A375 (cell line): ENCODE data around the gene SBNO2. TPM values are rescaled to one million over a fixed set of nuclear protein-coding genes. Genes with fewer than 3 reads are reported as not detected.

Source experiments
- total RNA-seq: library from RNA; depleted of rRNA; stranded (reverse); fragments of >200 nt; shearing (Covaris generic); gene quantifications from 2 replicates; pipeline ENCODE4 v1.2.3, GENCODE V29; 2014; rRNA removed

SBNO2 gene
- total RNA-seq: 55.9 and 64.7 TPM in 2 replicates

GRCh38 chr19:1173845-1174809 lies at the start of gene SBNO2:
Gene SBNO2 (minus strand): TSS chr19:1174268. CDS start chr19:1154276, 19,992 bp downstream.

GRCh38 chr19:1205114-1206099 lies 31.3 kb upstream of the SBNO2 start, which contains the start of gene STK11:
Gene STK11 (plus strand): TSS chr19:1205778. CDS start chr19:1206914, 1,136 bp downstream.

GRCh38 chr19:1103708-1104310 lies 70.3 kb downstream of the SBNO2 start, which contains the start of gene GPX4:
Gene GPX4 (plus strand): TSS chr19:1103994. CDS start chr19:1104044, 50 bp downstream.

GRCh38 chr19:1094978-1095701 lies 78.9 kb downstream of the SBNO2 start, which contains the start of gene POLR2E:
Gene POLR2E (minus strand): TSS chr19:1095375. CDS start chr19:1095315, 60 bp downstream.

GRCh38 chr19:1066748-1067340 lies 107.2 kb downstream of the SBNO2 start, which contains the start of gene ARHGAP45:
Gene ARHGAP45 (plus strand): TSS chr19:1067167. CDS start chr19:1067406, 239 bp downstream.

Other genes starting within 250 kb of the SBNO2 start
- 2.0 and 3.1 TPM in 2 replicates for gene ARID3A, start 248.2 kb downstream of the SBNO2 start, total RNA-seq
- 136 and 158 TPM in 2 replicates for gene WDR18, start 189.9 kb downstream of the SBNO2 start, total RNA-seq
- gene GRIN3B, start 173.8 kb downstream of the SBNO2 start, total RNA-seq: not detected in 2 replicates
- gene TMEM259, start 153.1 kb downstream of the SBNO2 start, total RNA-seq: 84.4 and 91.2 TPM in 2 replicates
- not detected in 2 replicates for gene RNU6-2, start 152.7 kb downstream of the SBNO2 start, total RNA-seq
- 62.3 and 63.6 TPM in 2 replicates for gene CNN2, start 147.7 kb downstream of the SBNO2 start, total RNA-seq
- 4.0 and 4.8 TPM in 2 replicates for gene ABCA7, start 134.2 kb downstream of the SBNO2 start, total RNA-seq
- gene ARHGAP45, start 107.1 kb downstream of the SBNO2 start, total RNA-seq: 9.0 and 12.4 TPM in 2 replicates
- gene POLR2E, start 78.9 kb downstream of the SBNO2 start, total RNA-seq: 101 and 102 TPM in 2 replicates
- 308 and 310 TPM in 2 replicates for gene GPX4, start 70.3 kb downstream of the SBNO2 start, total RNA-seq
- 43.7 and 46.0 TPM in 2 replicates for gene STK11, start 31.5 kb upstream of the SBNO2 start, total RNA-seq
- gene CBARP, start 63.7 kb upstream of the SBNO2 start, total RNA-seq: 2.1 and 3.9 TPM in 2 replicates
- gene ATP5F1D, start 67.5 kb upstream of the SBNO2 start, total RNA-seq: 58.3 and 78.6 TPM in 2 replicates
- 11.2 and 13.6 TPM in 2 replicates for gene MIDN, start 74.3 kb upstream of the SBNO2 start, total RNA-seq
- gene CIRBP, start 95.1 kb upstream of the SBNO2 start, total RNA-seq: 180 and 209 TPM in 2 replicates
- gene FAM174C, start 101.3 kb upstream of the SBNO2 start, total RNA-seq: 50.3 and 76.0 TPM in 2 replicates
- gene EFNA2, start 111.6 kb upstream of the SBNO2 start, total RNA-seq: not detected in 2 replicates
- 80.9 and 92.5 TPM in 2 replicates for gene NDUFS7, start 209.6 kb upstream of the SBNO2 start, total RNA-seq
- 47.7 and 51.0 TPM in 2 replicates for gene GAMT, start 227.3 kb upstream of the SBNO2 start, total RNA-seq
- 154 and 161 TPM in 2 replicates for gene DAZAP1, start 233.3 kb upstream of the SBNO2 start, total RNA-seq